Measurements from ENCODE around the gene ATG14. TPM values are rescaled to one million over a fixed set of nuclear protein-coding genes. Genes with fewer than 3 reads are reported as not detected.
A peak's percentile ranks its signal among the peaks of the same experiment; 100 is the strongest.
"Not testable (repeated sequence)": the region's sequence is repeated elsewhere in the genome, so short reads cannot be mapped to it uniquely, and the experiment has no call there.

The ATG14 gene
- total RNA-seq, 2 experiments from 2014 or later = 5.1 to 5.5 TPM

GRCh38 chr14:55387121-55387520, 24.5 kb downstream of the ATG14 start:
- peak overlapping the region; percentile 91 for H3K27ac Mint-ChIP-seq
- no peaks in the 10 kb centered on the region for H3K27me3 Mint-ChIP-seq
- no peak overlapping the region for H3K4me3 Mint-ChIP-seq
- ATAC-seq = no peak
- DNase-seq = no peak
- no peaks in the 10 kb centered on the region for H3K9me3 Mint-ChIP-seq
- TF ChIP-seq CTCF (IDR thresholded peaks at IDR 0.05) = no peak
- intact Hi-C loops (cut with micrococcal nuclease) = no loop called here
- ChIA-PET CTCF (interaction anchor here (1.3 to 2.5 kb wide), 3 partner anchors 30 to 117 kb away, joined by 3 to 7 read pairs (median 4); no protein-coding TSS in a partner anchor), POLR2A (interaction anchor here (0.6 to 1.0 kb wide), 2 partner anchors 15 to 1277 kb away, joined by 3 to 6 read pairs; no protein-coding TSS in a partner anchor)
- H3K4me1 Mint-ChIP-seq (ENCODE audit: low read depth) = peaks cover 44% of the 10 kb centered on the region
- peaks cover 43% of the 10 kb centered on the region for H3K36me3 Mint-ChIP-seq (ENCODE audit: low read depth)

- no peak for TF ChIP-seq CTCF (IDR thresholded peaks at IDR 0.05)
Observed at GRCh38 chr14:55386037-55386808, 25.4 kb downstream of the ATG14 start.

GRCh38 chr14:55384536-55384935, 27.1 kb downstream of the ATG14 start:
- no peaks in the 10 kb centered on the region for H3K27me3 Mint-ChIP-seq
- no peaks in the 10 kb centered on the region for H3K9me3 Mint-ChIP-seq
- H3K4me1 Mint-ChIP-seq (ENCODE audit: low read depth) = peaks cover 48% of the 10 kb centered on the region
- ChIA-PET POLR2A (interaction anchor here (0.7 to 1.2 kb wide), 2 partner anchors 10 to 14 kb away, joined by 3 to 4 read pairs; no protein-coding TSS in a partner anchor), CTCF (interaction anchor here (1.5 to 2.1 kb wide), 3 partner anchors 30 to 62 kb away, joined by 3 to 6 read pairs (median 3); no protein-coding TSS in a partner anchor)
- H3K36me3 Mint-ChIP-seq (ENCODE audit: low read depth) = peaks cover 45% of the 10 kb centered on the region
- ATAC-seq = no peak
- no peak overlapping the region for H3K4me3 Mint-ChIP-seq
- peak overlapping the region; percentile 19 for H3K27ac Mint-ChIP-seq
- no peak for TF ChIP-seq CTCF (IDR thresholded peaks at IDR 0.05)
- intact Hi-C loops (cut with micrococcal nuclease) = no loop called here
- no peak for DNase-seq

More at GRCh38 chr14:55386037-55386808, 25.4 kb downstream of the ATG14 start:
- intact Hi-C loops (cut with micrococcal nuclease) = no loop called here
- Mint-ChIP-seq H3K9me3 (no peaks in the 10 kb centered on the region), H3K27me3 (no peaks in the 10 kb centered on the region), H3K4me1 (ENCODE audit: low read depth) (peaks cover 47% of the 10 kb centered on the region), H3K36me3 (ENCODE audit: low read depth) (peaks cover 44% of the 10 kb centered on the region), H3K4me3 (peak overlapping the region; percentile 27), H3K27ac (peak overlapping the region; percentile 91)
- ChIA-PET POLR2A (interaction anchor here (1.0 kb wide), 1 partner anchor 9 kb away, joined by 5 read pairs; no protein-coding TSS in a partner anchor), CTCF (interaction anchor here (1.0 to 2.5 kb wide), 4 partner anchors 11 to 116 kb away, joined by 4 to 7 read pairs (median 5); no protein-coding TSS in a partner anchor)
- DNase-seq = peak; percentile 32
- ATAC-seq = peak; percentile 79

- no peak for TF ChIP-seq CTCF (IDR thresholded peaks at IDR 0.05)
- peaks cover 39% of the 10 kb centered on the region for H3K4me1 Mint-ChIP-seq (ENCODE audit: low read depth)
- peak overlapping the region; percentile 71 for H3K27ac Mint-ChIP-seq
- H3K9me3 Mint-ChIP-seq = no peaks in the 10 kb centered on the region
- peaks cover 39% of the 10 kb centered on the region for H3K36me3 Mint-ChIP-seq (ENCODE audit: low read depth)
- DNase-seq = no peak
- H3K27me3 Mint-ChIP-seq = no peaks in the 10 kb centered on the region
- H3K4me3 Mint-ChIP-seq = no peak overlapping the region
- POLR2A ChIA-PET = no interaction called here
- intact Hi-C loops (cut with micrococcal nuclease) = no loop called here
- CTCF ChIA-PET = interaction anchor here (1.5 to 2.1 kb wide), 5 partner anchors 9 to 63 kb away, joined by 3 to 6 read pairs (median 6); no protein-coding TSS in a partner anchor
- ATAC-seq = no peak
Observed at GRCh38 chr14:55383541-55384140, 28.0 kb downstream of the ATG14 start.

GRCh38 chr14:55383056-55383466, 28.6 kb downstream of the ATG14 start:
- POLR2A ChIA-PET; DNase-seq; H3K27ac Mint-ChIP-seq; H3K4me3 Mint-ChIP-seq; ATAC-seq; intact Hi-C loops (cut with micrococcal nuclease); H3K27me3 Mint-ChIP-seq; H3K9me3 Mint-ChIP-seq: not testable (repeated sequence)
- CTCF ChIA-PET = interaction anchor here (1.5 to 2.1 kb wide), 7 partner anchors 8 to 137 kb away, joined by 3 to 6 read pairs (median 6); no protein-coding TSS in a partner anchor
- Mint-ChIP-seq H3K36me3 (ENCODE audit: low read depth) (peaks cover 36% of the 10 kb centered on the region), H3K4me1 (ENCODE audit: low read depth) (peaks cover 33% of the 10 kb centered on the region)

Measured in activated CD8-positive, alpha-beta T cell treated with anti-CD3 and anti-CD28 coated beads for 36 hours (primary cell).